Measurements from ENCODE around the gene TMEM126A. TPM values are rescaled to one million over a fixed set of nuclear protein-coding genes. Genes with fewer than 3 reads are reported as not detected.
"Not testable (repeated sequence)": the region's sequence is repeated elsewhere in the genome, so short reads cannot be mapped to it uniquely, and the experiment has no call there.

Gene TMEM126A
- total RNA-seq, 1 donor: 34.4 TPM

DNA sequence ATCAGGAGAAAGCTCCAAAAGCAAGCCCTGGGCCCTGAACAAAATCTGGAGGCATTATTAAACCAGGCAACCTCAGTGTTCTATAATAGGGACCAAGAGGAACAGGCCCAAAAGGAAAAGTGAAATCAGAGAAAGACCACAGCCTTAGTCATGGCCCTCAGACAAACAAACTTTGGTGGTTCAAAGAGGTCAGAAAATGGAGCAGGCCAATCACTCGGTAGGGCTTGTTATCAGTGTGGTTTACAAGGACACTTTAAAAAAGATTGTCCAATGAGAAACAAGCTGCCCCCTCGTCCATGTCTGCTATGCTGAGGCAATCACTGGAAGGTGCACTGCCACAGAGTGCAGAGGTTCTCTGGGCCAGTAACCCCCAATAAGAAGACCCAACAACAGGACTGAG is 38.5 kb upstream of the TMEM126A start:
- not testable (repeated sequence) for H3K36me3 ChIP-seq (ENCODE audit: insufficient read depth, low read length); H3K27me3 ChIP-seq (ENCODE audit: insufficient read depth, low read length); H3K4me2 ChIP-seq (ENCODE audit: insufficient read depth, low read length); H4K20me1 ChIP-seq (ENCODE audit: insufficient read depth, low read length); H3K79me2 ChIP-seq (ENCODE audit: insufficient read depth, low read length); DNase-seq (ENCODE audit: insufficient read length, low spot score, missing footprints); H3K4me3 ChIP-seq (ENCODE audit: insufficient read depth, low read length); H3K4me1 ChIP-seq (ENCODE audit: insufficient read depth, low read length); H2AFZ ChIP-seq (ENCODE audit: low read length); H3K27ac ChIP-seq (ENCODE audit: low read depth, low read length); H3K9me3 ChIP-seq (ENCODE audit: low read depth, low read length)

- H3K36me3 ChIP-seq (ENCODE audit: insufficient read depth, low read length); H3K27ac ChIP-seq (ENCODE audit: low read depth, low read length); H3K4me2 ChIP-seq (ENCODE audit: insufficient read depth, low read length); H3K4me3 ChIP-seq (ENCODE audit: insufficient read depth, low read length); H3K4me1 ChIP-seq (ENCODE audit: insufficient read depth, low read length); H3K9me3 ChIP-seq (ENCODE audit: low read depth, low read length); H4K20me1 ChIP-seq (ENCODE audit: insufficient read depth, low read length); H3K27me3 ChIP-seq (ENCODE audit: insufficient read depth, low read length); DNase-seq (ENCODE audit: insufficient read length, low spot score, missing footprints); H2AFZ ChIP-seq (ENCODE audit: low read length); H3K79me2 ChIP-seq (ENCODE audit: insufficient read depth, low read length): not testable (repeated sequence)
Measured at GRCh38 chr11:85611643-85612042, 36.1 kb upstream of the TMEM126A start.

DNA sequence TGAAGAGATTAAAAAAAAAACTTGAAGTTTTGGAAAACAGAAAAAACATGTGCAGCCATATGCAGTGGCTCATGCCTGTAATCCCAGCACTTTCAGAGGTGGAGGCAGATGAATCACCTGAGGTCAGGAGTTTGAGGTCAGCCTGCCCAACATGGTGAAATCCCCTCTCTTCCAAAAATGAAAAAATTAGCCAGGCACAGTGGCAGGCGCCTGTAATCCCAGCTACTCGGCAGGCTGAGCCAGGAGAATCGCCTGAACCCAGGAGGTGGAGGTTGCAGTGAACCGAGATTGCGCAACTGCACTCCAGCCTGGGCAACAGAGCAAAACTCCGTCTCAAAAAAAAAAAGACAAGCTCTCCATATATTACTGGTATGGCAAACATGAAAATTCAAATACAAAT is 28.3 kb upstream of the TMEM126A start:
- Histone ChIP-seq H3K27me3 (ENCODE audit: insufficient read depth, low read length) (no peaks in the 10 kb centered on the region), H3K4me1 (ENCODE audit: insufficient read depth, low read length) (no peaks in the 10 kb centered on the region), H4K20me1 (ENCODE audit: insufficient read depth, low read length) (no peaks in the 10 kb centered on the region), H3K27ac (ENCODE audit: low read depth, low read length) (no peak overlapping the region), H3K4me3 (ENCODE audit: insufficient read depth, low read length) (no peak overlapping the region), H3K79me2 (ENCODE audit: insufficient read depth, low read length) (no peaks in the 10 kb centered on the region), H3K9me3 (ENCODE audit: low read depth, low read length) (no peaks in the 10 kb centered on the region), H3K4me2 (ENCODE audit: insufficient read depth, low read length) (no peak overlapping the region), H2AFZ (ENCODE audit: low read length) (no peak overlapping the region), H3K36me3 (ENCODE audit: insufficient read depth, low read length) (no peaks in the 10 kb centered on the region)
- TF ChIP-seq, protein P1, sequence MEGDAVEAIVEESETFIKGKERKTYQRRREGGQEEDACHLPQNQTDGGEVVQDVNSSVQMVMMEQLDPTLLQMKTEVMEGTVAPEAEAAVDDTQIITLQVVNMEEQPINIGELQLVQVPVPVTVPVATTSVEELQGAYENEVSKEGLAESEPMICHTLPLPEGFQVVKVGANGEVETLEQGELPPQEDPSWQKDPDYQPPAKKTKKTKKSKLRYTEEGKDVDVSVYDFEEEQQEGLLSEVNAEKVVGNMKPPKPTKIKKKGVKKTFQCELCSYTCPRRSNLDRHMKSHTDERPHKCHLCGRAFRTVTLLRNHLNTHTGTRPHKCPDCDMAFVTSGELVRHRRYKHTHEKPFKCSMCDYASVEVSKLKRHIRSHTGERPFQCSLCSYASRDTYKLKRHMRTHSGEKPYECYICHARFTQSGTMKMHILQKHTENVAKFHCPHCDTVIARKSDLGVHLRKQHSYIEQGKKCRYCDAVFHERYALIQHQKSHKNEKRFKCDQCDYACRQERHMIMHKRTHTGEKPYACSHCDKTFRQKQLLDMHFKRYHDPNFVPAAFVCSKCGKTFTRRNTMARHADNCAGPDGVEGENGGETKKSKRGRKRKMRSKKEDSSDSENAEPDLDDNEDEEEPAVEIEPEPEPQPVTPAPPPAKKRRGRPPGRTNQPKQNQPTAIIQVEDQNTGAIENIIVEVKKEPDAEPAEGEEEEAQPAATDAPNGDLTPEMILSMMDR (IDR thresholded peaks at IDR 0.05; ENCODE audit: extremely low read depth, low read depth, low read length): no peak
- no peak for DNase-seq (ENCODE audit: insufficient read length, low spot score, missing footprints)

- TF ChIP-seq, protein P1 (IDR thresholded peaks at IDR 0.05; ENCODE audit: extremely low read depth, low read depth, low read length): no peak
- no peak for DNase-seq (ENCODE audit: insufficient read length, low spot score, missing footprints)
- Histone ChIP-seq H3K36me3 (ENCODE audit: insufficient read depth, low read length) (no peaks in the 10 kb centered on the region), H3K79me2 (ENCODE audit: insufficient read depth, low read length) (no peaks in the 10 kb centered on the region), H4K20me1 (ENCODE audit: insufficient read depth, low read length) (no peaks in the 10 kb centered on the region), H3K4me1 (ENCODE audit: insufficient read depth, low read length) (no peaks in the 10 kb centered on the region), H2AFZ (ENCODE audit: low read length) (no peak overlapping the region), H3K27me3 (ENCODE audit: insufficient read depth, low read length) (no peaks in the 10 kb centered on the region), H3K27ac (ENCODE audit: low read depth, low read length) (no peak overlapping the region), H3K4me2 (ENCODE audit: insufficient read depth, low read length) (no peak overlapping the region), H3K9me3 (ENCODE audit: low read depth, low read length) (no peaks in the 10 kb centered on the region), H3K4me3 (ENCODE audit: insufficient read depth, low read length) (no peak overlapping the region)
Measured at GRCh38 chr11:85620256-85620655, 27.5 kb upstream of the TMEM126A start.

DNA sequence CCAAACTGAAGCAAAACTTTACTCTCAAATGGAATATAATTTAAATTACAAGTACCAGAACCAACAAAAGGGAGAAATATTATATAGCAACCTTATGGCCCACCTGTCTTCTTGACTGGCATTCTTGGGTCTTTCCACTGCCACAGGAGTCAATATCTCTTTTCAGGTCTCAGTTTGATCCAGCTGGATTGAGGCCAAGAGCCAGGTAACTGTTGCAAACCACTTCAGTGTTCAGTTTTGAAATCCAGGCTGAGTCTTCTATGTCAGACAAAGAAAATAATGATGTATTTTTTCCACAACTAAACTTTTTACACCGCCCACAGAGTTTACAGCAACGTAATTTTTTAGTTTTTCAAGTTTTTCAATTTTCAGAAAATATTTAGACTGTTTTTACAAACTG is 21.3 kb upstream of the TMEM126A start:
- H3K9me3 ChIP-seq (ENCODE audit: low read depth, low read length): no peaks in the 10 kb centered on the region
- H3K27ac ChIP-seq (ENCODE audit: low read depth, low read length): no peak overlapping the region
- H3K4me3 ChIP-seq (ENCODE audit: insufficient read depth, low read length): peak overlapping the region; percentile 75
- H2AFZ ChIP-seq (ENCODE audit: low read length): peak overlapping the region; percentile 97
- H3K36me3 ChIP-seq (ENCODE audit: insufficient read depth, low read length): peaks cover 4% of the 10 kb centered on the region
- H4K20me1 ChIP-seq (ENCODE audit: insufficient read depth, low read length): no peaks in the 10 kb centered on the region
- peaks cover 14% of the 10 kb centered on the region for H3K4me1 ChIP-seq (ENCODE audit: insufficient read depth, low read length)
- TF ChIP-seq, protein P1 (IDR thresholded peaks at IDR 0.05; ENCODE audit: extremely low read depth, low read depth, low read length): no peak
- H3K79me2 ChIP-seq (ENCODE audit: insufficient read depth, low read length): peaks cover 31% of the 10 kb centered on the region
- no peaks in the 10 kb centered on the region for H3K27me3 ChIP-seq (ENCODE audit: insufficient read depth, low read length)
- DNase-seq (ENCODE audit: insufficient read length, low spot score, missing footprints): no peak
- peak overlapping the region; percentile 94 for H3K4me2 ChIP-seq (ENCODE audit: insufficient read depth, low read length)

Measured in osteoblast (primary cell).